ENCODE measurements around the gene LRRC59. TPM values are rescaled to one million over a fixed set of nuclear protein-coding genes. Genes with fewer than 3 reads are reported as not detected.

LRRC59 gene
- total RNA-seq, 2 experiments from 2014 or later = 45.1 to 51.5 TPM

GRCh38 chr17:50345432-50346312, 51.7 kb downstream of the LRRC59 start, which contains the start of gene XYLT2:
Gene XYLT2, plus strand, starts transcription at chr17:50346126. Its CDS starts 15 bp downstream, at chr17:50346141.
- Histone ChIP-seq H3K27ac (ENCODE audit: low read depth in 1 of 2, low read length in 2 of 2) (peak within 1 kb of the TSS; percentile 53 to 65), H3K9me3 (ENCODE audit: control insufficient read depth in 1 of 2, insufficient read depth in 1 of 2, low read length in 2 of 2) (no peaks in the 10 kb centered on the region), H3K27me3 (ENCODE audit: control insufficient read depth in 1 of 2, insufficient read depth in 2 of 2, low read length in 2 of 2) (no peaks in the 10 kb centered on the region), H3K36me3 (ENCODE audit: insufficient read depth, low read length) (no peaks in the 10 kb centered on the region), H3K4me1 (ENCODE audit: insufficient read depth, low read length) (peaks cover 28% of the 10 kb centered on the region), H3K4me3 (ENCODE audit: low read length) (peak within 1 kb of the TSS; percentile 85)
- peak; percentile 92 for ATAC-seq (ENCODE audit: poor library complexity)
- Mint-ChIP-seq H3K27me3 (no peaks in the 10 kb centered on the region), H3K36me3 (ENCODE audit: low read depth) (peaks cover under 1% of the 10 kb centered on the region), H3K4me1 (ENCODE audit: low read depth) (peaks cover 34% of the 10 kb centered on the region), H3K27ac (peak within 1 kb of the TSS; percentile 76), H3K9me3 (no peaks in the 10 kb centered on the region), H3K4me3 (peak within 1 kb of the TSS; percentile 95)
- POLR2A ChIA-PET = interaction anchor here (0.8 to 4.1 kb wide), 8 partner anchors 10 to 520 kb away, joined by 3 to 33 read pairs (median 6); partner anchors contain the start of genes ACSF2, EME1, LRRC59 and MRPL27
- CTCF ChIA-PET = interaction anchor here (0.7 to 2.8 kb wide), 5 partner anchors 16 to 133 kb away, joined by 3 to 12 read pairs (median 3); partner anchors contain the start of genes LRRC59 and RSAD1
- intact Hi-C loops (cut with DNase I, micrococcal nuclease) = loop anchor here in 1 of 2 experiments (1.0 to 2.0 kb wide), 2 partner anchors 27 to 51 kb away; partner anchors contain the start of gene LRRC59
- DNase-seq = peak; percentile 77 to 97 (median 92)
- TF ChIP-seq, protein P1, sequence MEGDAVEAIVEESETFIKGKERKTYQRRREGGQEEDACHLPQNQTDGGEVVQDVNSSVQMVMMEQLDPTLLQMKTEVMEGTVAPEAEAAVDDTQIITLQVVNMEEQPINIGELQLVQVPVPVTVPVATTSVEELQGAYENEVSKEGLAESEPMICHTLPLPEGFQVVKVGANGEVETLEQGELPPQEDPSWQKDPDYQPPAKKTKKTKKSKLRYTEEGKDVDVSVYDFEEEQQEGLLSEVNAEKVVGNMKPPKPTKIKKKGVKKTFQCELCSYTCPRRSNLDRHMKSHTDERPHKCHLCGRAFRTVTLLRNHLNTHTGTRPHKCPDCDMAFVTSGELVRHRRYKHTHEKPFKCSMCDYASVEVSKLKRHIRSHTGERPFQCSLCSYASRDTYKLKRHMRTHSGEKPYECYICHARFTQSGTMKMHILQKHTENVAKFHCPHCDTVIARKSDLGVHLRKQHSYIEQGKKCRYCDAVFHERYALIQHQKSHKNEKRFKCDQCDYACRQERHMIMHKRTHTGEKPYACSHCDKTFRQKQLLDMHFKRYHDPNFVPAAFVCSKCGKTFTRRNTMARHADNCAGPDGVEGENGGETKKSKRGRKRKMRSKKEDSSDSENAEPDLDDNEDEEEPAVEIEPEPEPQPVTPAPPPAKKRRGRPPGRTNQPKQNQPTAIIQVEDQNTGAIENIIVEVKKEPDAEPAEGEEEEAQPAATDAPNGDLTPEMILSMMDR (IDR thresholded peaks at IDR 0.05) = no peak

DNA sequence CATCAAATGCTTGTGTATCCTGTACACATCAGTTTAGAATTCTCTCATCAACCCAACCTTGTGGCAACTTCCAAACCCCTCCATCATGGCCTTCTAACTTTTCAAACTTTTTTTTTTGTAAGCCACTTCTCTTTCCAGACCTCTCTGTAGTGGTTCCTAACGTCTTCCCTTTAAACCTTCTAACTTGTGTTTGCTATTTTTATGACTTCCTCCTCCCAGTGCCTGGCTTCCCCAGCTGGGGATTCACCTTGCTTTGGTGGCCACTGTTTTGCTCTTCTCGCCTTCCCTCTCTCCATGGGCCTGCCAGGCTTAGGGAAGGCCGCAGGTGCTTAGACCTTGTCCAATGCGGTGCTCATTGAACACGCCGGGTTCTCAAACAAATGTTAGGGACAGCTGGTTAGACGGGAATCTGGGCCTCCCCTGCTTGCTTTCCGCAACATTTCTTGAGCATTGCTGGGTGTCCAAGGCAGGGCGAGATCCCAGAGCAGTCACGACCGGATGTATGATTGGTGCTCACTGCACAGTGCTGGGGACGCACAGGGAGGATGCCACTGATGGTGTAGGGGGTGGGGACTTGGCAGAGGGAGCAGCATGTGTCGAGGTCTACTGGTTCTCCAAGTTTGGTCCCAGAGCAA, 52.5 kb downstream of the LRRC59 start:
- Histone ChIP-seq H3K4me3 (ENCODE audit: low read length) (no peak overlapping the region), H3K36me3 (ENCODE audit: insufficient read depth, low read length) (no peaks in the 10 kb centered on the region), H3K9me3 (ENCODE audit: control insufficient read depth in 1 of 2, insufficient read depth in 1 of 2, low read length in 2 of 2) (no peaks in the 10 kb centered on the region), H3K27ac (ENCODE audit: low read depth in 1 of 2, low read length in 2 of 2) (no peak overlapping the region), H3K4me1 (ENCODE audit: insufficient read depth, low read length) (peaks cover 28% of the 10 kb centered on the region), H3K27me3 (ENCODE audit: control insufficient read depth in 1 of 2, insufficient read depth in 2 of 2, low read length in 2 of 2) (no peaks in the 10 kb centered on the region)
- DNase-seq (peak in 2 of 14 experiments; percentile 18 to 43), ATAC-seq (ENCODE audit: poor library complexity) (no peak)
- Mint-ChIP-seq H3K27me3 (no peaks in the 10 kb centered on the region), H3K9me3 (no peaks in the 10 kb centered on the region), H3K36me3 (ENCODE audit: low read depth) (no peaks in the 10 kb centered on the region), H3K4me1 (ENCODE audit: low read depth) (peaks cover 31% of the 10 kb centered on the region), H3K4me3 (peak overlapping the region; percentile 80), H3K27ac (peak overlapping the region; percentile 76)
- intact Hi-C loops (cut with DNase I, micrococcal nuclease) = no loop called here
- TF ChIP-seq, protein P1 (IDR thresholded peaks at IDR 0.05) = no peak
- ChIA-PET CTCF (interaction anchor here (1.2 to 2.8 kb wide), 4 partner anchors 17 to 134 kb away, joined by 3 to 12 read pairs (median 3); partner anchors contain the start of genes LRRC59 and RSAD1), POLR2A (interaction anchor here (2.0 to 4.1 kb wide), 3 partner anchors 18 to 521 kb away, joined by 7 to 33 read pairs (median 21); partner anchors contain the start of genes LRRC59 and TOB1)

- ATAC-seq (ENCODE audit: poor library complexity) = no peak
- H3K27ac ChIP-seq (ENCODE audit: low read depth in 1 of 2, low read length in 2 of 2) = no peak overlapping the region
- H3K27me3 ChIP-seq (ENCODE audit: control insufficient read depth in 1 of 2, insufficient read depth in 2 of 2, low read length in 2 of 2) = no peaks in the 10 kb centered on the region
- H3K4me3 ChIP-seq (ENCODE audit: low read length) = no peak overlapping the region
- H3K9me3 ChIP-seq (ENCODE audit: control insufficient read depth in 1 of 2, insufficient read depth in 1 of 2, low read length in 2 of 2) = no peaks in the 10 kb centered on the region
- TF ChIP-seq, protein P1 (IDR thresholded peaks at IDR 0.05) = no peak
- H3K27ac Mint-ChIP-seq = no peak overlapping the region
- POLR2A ChIA-PET = no interaction called here
- peaks cover 5% of the 10 kb centered on the region for H3K9me3 Mint-ChIP-seq
- no peaks in the 10 kb centered on the region for H3K4me1 Mint-ChIP-seq (ENCODE audit: low read depth)
- H3K36me3 Mint-ChIP-seq (ENCODE audit: low read depth) = no peaks in the 10 kb centered on the region
- no peaks in the 10 kb centered on the region for H3K36me3 ChIP-seq (ENCODE audit: insufficient read depth, low read length)
- H3K4me3 Mint-ChIP-seq = no peak overlapping the region
- CTCF ChIA-PET = no interaction called here
- no peak for DNase-seq
- peaks cover 9% of the 10 kb centered on the region for H3K27me3 Mint-ChIP-seq
- intact Hi-C loops (cut with DNase I, micrococcal nuclease) = no loop called here
- no peaks in the 10 kb centered on the region for H3K4me1 ChIP-seq (ENCODE audit: insufficient read depth, low read length)
Observed at GRCh38 chr17:50339381-50339780, 57.9 kb downstream of the LRRC59 start.
